SK-N-MC (cell line): Measurements from ENCODE around the gene ZNF521.

ENCODE experiments used
- DNase-seq: peaks from one replicate; pipeline ENCODE4 v3.0.0-alpha.2; 2011; ENCODE audit warnings: low read depth, low spot score
- H3K27ac ChIP-seq: fragments of 200-600 bp; sonication (generic); 2 replicates; pipeline ENCODE4 v1.5.1; 2016; ENCODE audit warnings: mixed run types
- H3K36me3 ChIP-seq: fragments of 200-600 bp; sonication (generic); 2 replicates; pipeline ENCODE4 v1.6.1; 2017; ENCODE audit warnings: antibody characterized with exemption, low read length, mixed read lengths; ENCODE audit not compliant: insufficient read depth
- H3K4me3 ChIP-seq: fragments of 200-600 bp; sonication (generic); 2 replicates; pipeline ENCODE4 v1.5.1; 2016
- H3K9ac ChIP-seq: fragments of 200-600 bp; sonication (generic); 2 replicates; pipeline ENCODE4 v1.8.0; 2017; ENCODE audit warnings: mixed run types, mixed read lengths; ENCODE audit not compliant: insufficient read length
- H3K9me3 ChIP-seq: fragments of 200-600 bp; sonication (generic); 2 replicates; pipeline ENCODE4 v1.6.1; 2017; ENCODE audit warnings: low read depth, mild to moderate bottlenecking, antibody characterized with exemption, low read length, moderate library complexity, mixed read lengths
- EZH2 ChIP-seq: fragments of 200-600 bp; sonication (generic); IDR thresholded peaks from one replicate; pipeline ENCODE4 v1.6.1; 2017; ENCODE audit warnings: antibody characterized with exemption
- FOXP2 ChIP-seq: optimal IDR thresholded peaks from 2 replicates; pipeline ENCODE3; 2011; ENCODE audit warnings: mild to moderate bottlenecking, moderate library complexity; ENCODE audit not compliant: insufficient read depth; ENCODE audit errors: extremely low read length, control extremely low read depth
- POLR2AphosphoS5 ChIP-seq: IDR thresholded peaks from 2 replicates; pipeline ENCODE4 v1.6.1; 2012; ENCODE audit warnings: mild to moderate bottlenecking, low read depth, low read length, borderline replicate concordance

Gene ZNF521

GRCh38 chr18:25077038-25077943 is 274.7 kb downstream of the ZNF521 start:
- no peaks in the 10 kb centered on the region for H3K36me3 ChIP-seq
- H3K9me3 ChIP-seq = no peaks in the 10 kb centered on the region
- DNase-seq = no peak
- H3K4me3 ChIP-seq = no peak overlapping the region
- no peak overlapping the region for H3K9ac ChIP-seq
- TF ChIP-seq EZH2 (no peak), POLR2AphosphoS5 (no peak), FOXP2 (no peak)
- H3K27ac ChIP-seq = no peak overlapping the region

GRCh38 chr18:25075783-25076182 is 276.2 kb downstream of the ZNF521 start:
- TF ChIP-seq POLR2AphosphoS5 (no peak), EZH2 (no peak), FOXP2 (no peak)
- no peak overlapping the region for H3K9ac ChIP-seq
- H3K9me3 ChIP-seq = no peaks in the 10 kb centered on the region
- DNase-seq = no peak
- H3K36me3 ChIP-seq = no peaks in the 10 kb centered on the region
- no peak overlapping the region for H3K4me3 ChIP-seq
- H3K27ac ChIP-seq = no peak overlapping the region

DNA sequence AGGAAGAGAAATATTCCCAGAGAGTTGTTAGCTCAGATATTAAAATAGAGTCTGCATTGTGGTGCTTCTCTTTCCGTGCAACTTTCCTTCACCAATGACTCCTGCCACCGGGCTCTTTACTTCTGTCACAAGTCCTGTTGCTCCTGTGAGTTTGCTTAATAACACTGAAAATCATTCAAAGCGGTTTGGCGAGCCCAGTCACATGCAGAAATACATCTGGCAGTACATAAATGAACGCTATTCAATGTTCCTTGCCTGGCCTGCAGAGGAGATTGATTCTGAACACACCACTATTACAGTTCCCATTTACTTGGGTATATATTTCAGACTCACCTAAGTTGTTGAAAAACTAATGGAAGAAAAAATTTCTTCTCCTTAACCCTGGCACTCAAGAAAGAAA is 276.6 kb downstream of the ZNF521 start:
- TF ChIP-seq EZH2 = no peak
- no peak for TF ChIP-seq FOXP2
- no peak for TF ChIP-seq POLR2AphosphoS5

DNA sequence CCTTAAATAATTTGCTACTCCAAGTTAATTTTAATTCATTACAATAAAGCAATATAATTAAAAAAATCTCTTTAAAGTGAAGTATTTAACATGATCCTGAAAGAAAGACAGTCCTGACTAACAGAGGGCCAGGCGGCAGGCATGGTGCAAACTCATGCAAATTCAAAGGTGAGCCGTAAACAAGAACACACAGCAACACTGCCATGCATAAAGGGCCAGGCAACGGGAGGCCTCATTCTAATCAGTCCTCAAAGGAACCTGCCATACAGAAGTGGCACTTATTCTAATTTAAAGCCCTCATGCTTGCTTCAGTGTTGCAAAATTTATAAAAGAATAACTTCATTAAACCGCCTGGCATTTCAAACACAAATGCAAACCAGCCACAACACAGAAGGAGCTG is 277.0 kb downstream of the ZNF521 start:
- TF ChIP-seq POLR2AphosphoS5 = no peak
- TF ChIP-seq EZH2 = no peak
- no peak for TF ChIP-seq FOXP2
- no peak for DNase-seq
- no peaks in the 10 kb centered on the region for H3K9me3 ChIP-seq
- H3K4me3 ChIP-seq = no peak overlapping the region
- no peak overlapping the region for H3K9ac ChIP-seq
- no peak overlapping the region for H3K27ac ChIP-seq
- no peaks in the 10 kb centered on the region for H3K36me3 ChIP-seq

More for the DNA sequence above, 276.6 kb downstream of the ZNF521 start:
- no peak overlapping the region for H3K9ac ChIP-seq
- no peak for DNase-seq
- no peaks in the 10 kb centered on the region for H3K9me3 ChIP-seq
- H3K27ac ChIP-seq = no peak overlapping the region
- H3K4me3 ChIP-seq = no peak overlapping the region
- H3K36me3 ChIP-seq = no peaks in the 10 kb centered on the region

DNA sequence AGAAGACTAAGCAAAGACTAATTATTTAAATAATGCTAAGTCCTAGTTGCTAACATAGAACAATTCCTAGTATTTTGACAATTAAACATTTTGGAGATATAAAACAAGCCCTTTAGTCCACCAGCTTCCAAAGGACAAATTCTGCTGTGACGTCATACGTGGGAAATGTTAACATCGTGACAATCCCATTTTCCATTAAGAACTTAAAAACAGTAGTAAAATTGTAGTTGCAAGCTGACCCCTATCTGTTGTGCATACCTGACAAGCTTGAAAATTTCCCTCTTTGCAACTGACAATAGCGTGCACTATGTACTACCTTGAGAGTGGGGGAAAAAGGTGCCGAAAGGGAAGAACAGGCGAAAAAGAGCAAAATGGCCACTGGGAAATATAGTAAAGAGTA is 279.8 kb downstream of the ZNF521 start:
- DNase-seq = no peak

DNA sequence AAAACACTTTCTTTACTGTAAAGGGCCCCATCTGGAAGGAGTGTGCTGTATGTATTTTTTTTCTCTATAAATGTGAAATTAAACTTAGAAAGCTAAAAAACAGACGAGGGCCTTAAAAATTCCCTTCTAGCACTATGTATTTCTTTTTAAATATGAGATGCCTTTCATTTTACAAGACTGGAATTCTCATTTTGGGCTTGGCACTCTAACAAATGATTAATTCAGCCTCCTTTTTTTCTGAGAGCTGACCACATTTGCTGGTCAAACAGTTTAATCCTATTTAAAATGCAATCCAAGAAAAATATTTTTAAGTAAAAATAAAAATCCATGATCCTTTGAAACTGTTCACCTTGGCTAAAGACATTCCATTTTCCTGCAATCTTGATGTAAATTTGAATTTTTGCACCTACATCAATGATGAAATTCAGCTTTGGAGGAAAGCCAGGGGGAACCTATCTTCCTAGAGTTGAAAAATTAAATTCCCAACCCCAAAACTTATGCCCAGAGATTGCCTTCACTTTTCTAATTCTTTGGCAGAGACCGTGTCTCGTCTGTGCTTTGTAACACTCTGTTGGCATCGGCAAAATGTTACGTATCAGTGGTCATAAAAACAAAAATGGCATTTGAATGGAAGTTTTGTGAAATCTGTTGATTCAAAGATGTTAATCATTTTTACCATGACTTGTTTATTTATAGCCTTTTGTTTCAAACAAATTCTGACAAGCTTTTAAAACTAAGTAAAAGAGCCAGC is 284.5 kb downstream of the ZNF521 start:
- TF ChIP-seq EZH2 (no peak), FOXP2 (no peak), POLR2AphosphoS5 (no peak)
- DNase-seq = no peak
- no peak overlapping the region for H3K9ac ChIP-seq
- H3K27ac ChIP-seq = no peak overlapping the region
- H3K9me3 ChIP-seq = no peaks in the 10 kb centered on the region
- no peak overlapping the region for H3K4me3 ChIP-seq
- H3K36me3 ChIP-seq = no peaks in the 10 kb centered on the region

More for the DNA sequence above, 279.8 kb downstream of the ZNF521 start:
- TF ChIP-seq POLR2AphosphoS5 (no peak), FOXP2 (no peak), EZH2 (no peak)
- Histone ChIP-seq H3K27ac (no peak overlapping the region), H3K36me3 (no peaks in the 10 kb centered on the region), H3K9me3 (no peaks in the 10 kb centered on the region), H3K9ac (no peak overlapping the region), H3K4me3 (no peak overlapping the region)

GRCh38 chr18:25066516-25066915 is 285.4 kb downstream of the ZNF521 start:
- Histone ChIP-seq H3K36me3 (no peaks in the 10 kb centered on the region), H3K9ac (no peak overlapping the region), H3K27ac (no peak overlapping the region), H3K4me3 (no peak overlapping the region), H3K9me3 (no peaks in the 10 kb centered on the region)
- TF ChIP-seq FOXP2 = no peak
- no peak for TF ChIP-seq EZH2
- no peak for TF ChIP-seq POLR2AphosphoS5
- no peak for DNase-seq

- Histone ChIP-seq H3K36me3 (no peaks in the 10 kb centered on the region), H3K4me3 (no peak overlapping the region), H3K9me3 (no peaks in the 10 kb centered on the region), H3K9ac (no peak overlapping the region), H3K27ac (no peak overlapping the region)
- no peak for TF ChIP-seq POLR2AphosphoS5
- TF ChIP-seq FOXP2 = no peak
- TF ChIP-seq EZH2 = no peak
- no peak for DNase-seq
These were observed 289.2 kb downstream of the ZNF521 start for GRCh38 chr18:25062720-25063119.

GRCh38 chr18:25061395-25061794 is 290.6 kb downstream of the ZNF521 start:
- no peak overlapping the region for H3K9ac ChIP-seq
- no peaks in the 10 kb centered on the region for H3K36me3 ChIP-seq
- no peak for DNase-seq
- H3K9me3 ChIP-seq = no peaks in the 10 kb centered on the region
- no peak for TF ChIP-seq EZH2
- no peak for TF ChIP-seq FOXP2
- TF ChIP-seq POLR2AphosphoS5 = no peak
- H3K4me3 ChIP-seq = no peak overlapping the region
- H3K27ac ChIP-seq = no peak overlapping the region
